HCT116 (cell line): ENCODE data around the gene UMOD. TPM values are rescaled to one million over a fixed set of nuclear protein-coding genes. Genes with fewer than 3 reads are reported as not detected.

Experiments
- ATAC-seq: fragments of 200-7000 bp; cut with Tn5 transposase; 2 replicates; pipeline ENCODE4 v1.9.1; 2020; ENCODE audit warnings: mild to moderate bottlenecking, moderate library complexity
- BruUV-seq: library from RNA; stranded (reverse); fragments of 400-500 nt; replicated peaks from 2 replicates; lab custom pipeline; 2021; lab: Mats Ljungman, UMichigan
- CTCF ChIA-PET: fragments of 300-600 bp; sonication (Branson Sonifier 250); formaldehyde crosslinking; loops from one replicate; lab custom pipeline; 2021; ENCODE audit warnings: antibody characterized with exemption; lab: Charles Lee
- POLR2A ChIA-PET: fragments of 300-600, 350-600 bp; sonication (Branson Sonifier 250); formaldehyde crosslinking; loops from one replicate; lab custom pipeline; 2021; ENCODE audit warnings: antibody characterized with exemption; lab: Charles Lee
- RAD21 ChIA-PET, 2 experiments: fragments of 300-600 bp; sonication (Branson Sonifier 250); formaldehyde crosslinking; loops; one replicate each; lab custom pipeline; 2023; ENCODE audit warnings: low total read pairs in 2 of 2; ENCODE audit not compliant: uncharacterized antibody in 2 of 2, unreplicated experiment in 2 of 2, low non-redundant PET in 1 of 2; lab: Charles Lee
- DNase-seq: peaks from one replicate; pipeline ENCODE4 v3.0.0-alpha.2; 2010; ENCODE audit warnings: low read depth, low spot score
- H2AFZ ChIP-seq: fragments of 200-600 bp; shearing (Covaris generic), sonication (generic); 2 replicates; pipeline ENCODE4 v1.6.1; 2017; ENCODE audit warnings: low read depth, mixed run types, mixed read lengths, antibody characterized with exemption, low read length; ENCODE audit not compliant: poor library complexity, severe bottlenecking
- H3K27ac ChIP-seq: 2 replicates; pipeline ENCODE4 v1.5.1; 2012; ENCODE audit warnings: low read depth, low read length
- H3K27me3 ChIP-seq: fragments of 200-600 bp; sonication (generic); 2 replicates; pipeline ENCODE4 v1.6.1; 2016; ENCODE audit warnings: mixed run types, low read length, mixed read lengths; ENCODE audit not compliant: insufficient read depth
- H3K36me3 ChIP-seq, 2 experiments: fragments of 200-500 bp in 1 of 2; fragments of 200-600 bp in 1 of 2; sonication (Bioruptor generic) in 1 of 2; sonication (generic) in 1 of 2; 2 replicates each; pipeline versions ENCODE4 v1.5.1 to v1.6.1; 2014 to 2016; ENCODE audit warnings: low read length in 2 of 2, inconsistent platforms in 1 of 2, mixed read lengths in 1 of 2, mixed run types in 1 of 2; ENCODE audit not compliant: insufficient read depth in 2 of 2, control insufficient read depth in 1 of 2
- H3K4me1 ChIP-seq, 2 experiments: fragments of 200-600 bp in 1 of 2; sonication (generic) in 1 of 2; 2 replicates each; pipeline versions ENCODE4 v1.5.1 to v1.6.1; 2012 to 2017; ENCODE audit warnings: low read length in 2 of 2, inconsistent platforms in 1 of 2, mild to moderate bottlenecking in 1 of 2, mixed read lengths in 1 of 2, mixed run types in 1 of 2, moderate library complexity in 1 of 2; ENCODE audit not compliant: insufficient read depth in 2 of 2, control insufficient read depth in 1 of 2
- H3K4me2 ChIP-seq: fragments of 200-600 bp; sonication (generic); 2 replicates; pipeline ENCODE4 v1.6.1; 2017; ENCODE audit warnings: mixed run types, low read length, mixed read lengths
- H3K4me3 ChIP-seq, 2 experiments: fragments of 200-600 bp in 1 of 2; sonication (generic) in 1 of 2; replicated peaks in 1 of 2; 2 replicates each; pipeline ENCODE4 v1.5.1; 2011 to 2016; ENCODE audit warnings: low read length in 2 of 2, control low read depth in 1 of 2, low read depth in 1 of 2, mild to moderate bottlenecking in 1 of 2, mixed read lengths in 1 of 2, mixed run types in 1 of 2
- H3K79me2 ChIP-seq: fragments of 200-600 bp; sonication (generic); 2 replicates; pipeline ENCODE4 v1.6.1; 2017; ENCODE audit warnings: mild to moderate bottlenecking, mixed run types, low read length, moderate library complexity, mixed read lengths; ENCODE audit not compliant: insufficient read depth
- H3K9ac ChIP-seq: fragments of 200-600 bp; sonication (generic); 2 replicates; pipeline ENCODE4 v1.6.1; 2016; ENCODE audit warnings: low read length, mixed read lengths
- H3K9me2 ChIP-seq: fragments of 200-600 bp; sonication (generic), shearing (Covaris generic); 2 replicates; pipeline ENCODE4 v1.6.1; 2017; ENCODE audit warnings: mixed run types, mild to moderate bottlenecking, moderate library complexity; ENCODE audit not compliant: insufficient read depth
- H3K9me3 ChIP-seq, 2 experiments: fragments of 200-500 bp in 1 of 2; fragments of 200-600 bp in 1 of 2; sonication (Bioruptor generic) in 1 of 2; sonication (generic) in 1 of 2; 2 replicates each; pipeline ENCODE4 v1.6.1; 2014 to 2017; ENCODE audit warnings: low read length in 2 of 2, mixed read lengths in 2 of 2, inconsistent platforms in 1 of 2, low read depth in 1 of 2, mild to moderate bottlenecking in 1 of 2, mixed run types in 1 of 2, moderate library complexity in 1 of 2; ENCODE audit not compliant: control insufficient read depth in 1 of 2, insufficient read depth in 1 of 2
- H4K20me1 ChIP-seq: fragments of 200-600 bp; sonication (generic), shearing (Covaris generic); 2 replicates; pipeline ENCODE4 v1.6.1; 2017; ENCODE audit warnings: mixed run types, mild to moderate bottlenecking, moderate library complexity; ENCODE audit not compliant: insufficient read depth
- CBX3 ChIP-seq: IDR thresholded peaks from 2 replicates; pipeline ENCODE4 v1.6.1; 2012; ENCODE audit warnings: low read depth
- CEBPB ChIP-seq: IDR thresholded peaks from 2 replicates; pipeline ENCODE4 v1.6.1; 2012; ENCODE audit warnings: low read depth
- EGR1 ChIP-seq: IDR thresholded peaks from 2 replicates; pipeline ENCODE4 v1.6.1; 2012; ENCODE audit warnings: low read depth
- ELF1 ChIP-seq: IDR thresholded peaks from 2 replicates; pipeline ENCODE4 v1.6.1; 2012; ENCODE audit warnings: low read depth, borderline replicate concordance
- EZH2 ChIP-seq: fragments of 200-600 bp; sonication (generic); IDR thresholded peaks from 2 replicates; pipeline ENCODE4 v1.6.1; 2017; ENCODE audit warnings: antibody characterized with exemption, mixed run types
- EZH2phosphoT487 ChIP-seq: fragments of 200-600 bp; IDR thresholded peaks from 2 replicates; pipeline ENCODE4 v1.6.1; 2018; ENCODE audit warnings: antibody characterized with exemption, borderline replicate concordance
- FOSL1 ChIP-seq: IDR thresholded peaks from 2 replicates; pipeline ENCODE4 v1.6.1; 2012; ENCODE audit warnings: low read depth
- JUND ChIP-seq: IDR thresholded peaks from 2 replicates; pipeline ENCODE4 v1.6.1; 2012
- MAX ChIP-seq: IDR thresholded peaks from 2 replicates; pipeline ENCODE4 v1.6.1; 2012
- POLR2A ChIP-seq: IDR thresholded peaks from 2 replicates; pipeline ENCODE4 v1.7.0; 2011; ENCODE audit warnings: borderline replicate concordance; ENCODE audit not compliant: insufficient read depth, insufficient read length; ENCODE audit errors: extremely low read depth
- POLR2AphosphoS5 ChIP-seq: IDR thresholded peaks from 2 replicates; pipeline ENCODE4 v1.6.1; 2011; ENCODE audit warnings: mild to moderate bottlenecking, low read depth, low read length, moderate library complexity
- SIN3A ChIP-seq: IDR thresholded peaks from 2 replicates; pipeline ENCODE4 v1.6.1; 2012; ENCODE audit warnings: low read depth
- SP1 ChIP-seq: IDR thresholded peaks from 2 replicates; pipeline ENCODE4 v1.6.1; 2012; ENCODE audit warnings: low read depth
- SRF ChIP-seq: IDR thresholded peaks from 2 replicates; pipeline ENCODE4 v1.6.1; 2012; ENCODE audit warnings: low read depth
- YY1 ChIP-seq: IDR thresholded peaks from 2 replicates; pipeline ENCODE4 v1.6.1; 2011; ENCODE audit warnings: low read length, low read depth, moderate library complexity, mild to moderate bottlenecking; ENCODE audit not compliant: insufficient replicate concordance; ENCODE audit errors: extremely low read depth
- ZFX ChIP-seq: fragments of 450-650 bp; IDR thresholded peaks from 2 replicates; pipeline ENCODE4 v1.6.1; 2017
- ZNF274 ChIP-seq: fragments of 200-500 bp; sonication (Bioruptor generic); IDR thresholded peaks from 2 replicates; pipeline ENCODE4 v1.6.1; 2014; ENCODE audit warnings: mild to moderate bottlenecking, low read depth, low read length, inconsistent platforms
- intact Hi-C: fragments of 100-400 bp; cut with micrococcal nuclease; formaldehyde crosslinking; loops from 2 replicates; pipeline ENCODE4 v1.10.0; 2022
- total RNA-seq: library from RNA; stranded (reverse); gene quantifications from one replicate; pipeline ENCODE4 v1.2.1, GENCODE V29; 2021; ENCODE audit not compliant: unreplicated experiment
- TF ChIP-seq, protein P1 (sequence below): IDR thresholded peaks from 2 replicates; pipeline ENCODE4 v1.6.1; 2012

The UMOD gene
- total RNA-seq, 1 experiment from 2014 or later: not detected

DNA sequence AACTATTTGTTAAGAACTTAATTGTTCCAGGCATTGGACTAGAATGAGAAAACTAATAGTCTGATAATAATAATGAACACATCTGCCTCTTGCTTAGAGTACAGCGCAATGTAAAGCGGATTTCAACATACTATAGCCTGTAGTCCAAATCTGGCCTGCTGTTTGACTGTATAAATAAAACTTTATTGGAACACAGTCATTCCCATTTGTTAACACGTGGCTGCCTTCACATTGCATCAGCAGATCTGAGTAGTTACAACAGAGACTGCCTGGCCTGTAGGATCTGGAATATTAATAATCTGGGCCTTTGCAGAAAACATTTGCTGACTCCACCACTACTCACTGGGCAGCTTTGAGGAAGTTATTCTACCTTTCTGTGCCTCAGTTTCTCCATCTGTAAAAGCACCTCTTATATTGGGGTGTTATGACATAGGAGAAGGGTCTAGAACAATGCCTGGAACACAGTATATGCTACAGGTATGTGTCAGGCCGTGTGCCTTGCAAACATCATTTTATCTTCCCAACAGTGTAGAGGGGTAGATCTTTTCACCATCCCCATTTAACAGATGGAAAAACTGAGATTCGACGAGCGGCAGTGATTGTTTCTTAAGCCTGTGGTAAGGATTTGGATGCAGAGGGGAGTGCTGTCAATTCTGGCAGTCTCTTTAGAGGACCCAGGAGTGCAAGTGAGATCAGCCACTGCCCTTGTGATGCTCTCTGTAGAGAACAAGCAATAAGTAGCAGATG lies 29.9 kb upstream of the UMOD start:
- Histone ChIP-seq H3K9ac (no peak overlapping the region), H3K36me3 (no peaks in the 10 kb centered on the region), H4K20me1 (no peaks in the 10 kb centered on the region), H3K4me2 (no peak overlapping the region), H3K9me3 (no peaks in the 10 kb centered on the region), H3K9me2 (no peaks in the 10 kb centered on the region), H3K4me1 (no peaks in the 10 kb centered on the region), H3K79me2 (no peaks in the 10 kb centered on the region), H3K27ac (no peak overlapping the region), H3K4me3 (no peak overlapping the region), H3K27me3 (peaks cover 8% of the 10 kb centered on the region), H2AFZ (no peak overlapping the region)
- CTCF ChIA-PET: interaction anchor here (0.9 to 4.7 kb wide), 9 partner anchors 8 to 781 kb away, joined by 3 to 124 read pairs (median 14); no protein-coding TSS in a partner anchor
- ATAC-seq (no peak), DNase-seq (no peak)
- intact Hi-C loops: loop anchor here (2.0 to 5.0 kb wide), 2 partner anchors 82 to 780 kb away; no protein-coding TSS in a partner anchor
- RAD21 ChIA-PET: interaction anchor here (0.7 to 1.3 kb wide), 3 partner anchors 475 to 484 kb away, joined by 5 to 15 read pairs (median 5); no protein-coding TSS in a partner anchor
- no TSS peak for BruUV-seq
- TF ChIP-seq, protein P1, sequence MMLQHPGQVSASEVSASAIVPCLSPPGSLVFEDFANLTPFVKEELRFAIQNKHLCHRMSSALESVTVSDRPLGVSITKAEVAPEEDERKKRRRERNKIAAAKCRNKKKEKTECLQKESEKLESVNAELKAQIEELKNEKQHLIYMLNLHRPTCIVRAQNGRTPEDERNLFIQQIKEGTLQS: no peak
- TF ChIP-seq MAX: 0 out of 2 replicates have a peak, but pooled peaks have one; percentile 40
- POLR2A ChIA-PET: interaction anchor here (2.2 kb wide), 1 partner anchor 475 kb away, joined by 9 read pairs; no protein-coding TSS in a partner anchor

GRCh38 chr16:20380782-20381181 lies 28.3 kb upstream of the UMOD start:
- no peaks in the 10 kb centered on the region for H4K20me1 ChIP-seq
- CTCF ChIA-PET: interaction anchor here (0.8 to 2.8 kb wide), 2 partner anchors 473 to 480 kb away, joined by 5 to 20 read pairs; no protein-coding TSS in a partner anchor
- H3K9ac ChIP-seq: no peak overlapping the region
- TF ChIP-seq POLR2A: no peak
- no peak for TF ChIP-seq SRF
- TF ChIP-seq EZH2phosphoT487: no peak
- TF ChIP-seq CEBPB: no peak
- TF ChIP-seq, protein P1: no peak
- no peak for TF ChIP-seq FOSL1
- no peak for TF ChIP-seq POLR2AphosphoS5
- no peak for TF ChIP-seq SIN3A
- no peak for TF ChIP-seq JUND
- TF ChIP-seq MAX: no peak
- TF ChIP-seq YY1: no peak
- TF ChIP-seq ELF1: no peak
- TF ChIP-seq SP1: no peak
- TF ChIP-seq ZNF274: no peak
- TF ChIP-seq CBX3: no peak
- TF ChIP-seq ZFX: no peak
- no peak for TF ChIP-seq EZH2
- no peak for TF ChIP-seq EGR1
- ATAC-seq (no peak), DNase-seq (no peak)
- RAD21 ChIA-PET: no interaction called here
- no peaks in the 10 kb centered on the region for H3K9me2 ChIP-seq
- H3K4me2 ChIP-seq: no peak overlapping the region
- no peaks in the 10 kb centered on the region for H3K36me3 ChIP-seq
- no peaks in the 10 kb centered on the region for H3K79me2 ChIP-seq
- POLR2A ChIA-PET: interaction anchor here (0.9 kb wide), 1 partner anchor 473 kb away, joined by 3 read pairs; no protein-coding TSS in a partner anchor
- H3K27me3 ChIP-seq: peaks cover 17% of the 10 kb centered on the region
- no peaks in the 10 kb centered on the region for H3K9me3 ChIP-seq
- no peak overlapping the region for H2AFZ ChIP-seq
- no peak overlapping the region for H3K27ac ChIP-seq
- no peak overlapping the region for H3K4me3 ChIP-seq
- intact Hi-C loops: loop anchor here (5.0 kb wide), 1 partner anchor 778 kb away; no protein-coding TSS in a partner anchor
- no TSS peak for BruUV-seq
- no peaks in the 10 kb centered on the region for H3K4me1 ChIP-seq
